Fibroblast of upper back skin (primary cell): ENCODE data around the gene SDC1.
"Not testable (repeated sequence)": the region's sequence is repeated elsewhere in the genome, so short reads cannot be mapped to it uniquely, and the experiment has no call there.

Experiments used
- DNase-seq: peaks from one replicate; pipeline ENCODE4 v3.0.0-alpha.2; 2013

Gene SDC1

GRCh38 chr2:20224716-20225293 lies at the start of gene SDC1:
Gene SDC1, minus strand, starts transcription at chr2:20225130. Its CDS starts 263 bp downstream, at chr2:20224867.
- peak; percentile 51 for DNase-seq

DNA sequence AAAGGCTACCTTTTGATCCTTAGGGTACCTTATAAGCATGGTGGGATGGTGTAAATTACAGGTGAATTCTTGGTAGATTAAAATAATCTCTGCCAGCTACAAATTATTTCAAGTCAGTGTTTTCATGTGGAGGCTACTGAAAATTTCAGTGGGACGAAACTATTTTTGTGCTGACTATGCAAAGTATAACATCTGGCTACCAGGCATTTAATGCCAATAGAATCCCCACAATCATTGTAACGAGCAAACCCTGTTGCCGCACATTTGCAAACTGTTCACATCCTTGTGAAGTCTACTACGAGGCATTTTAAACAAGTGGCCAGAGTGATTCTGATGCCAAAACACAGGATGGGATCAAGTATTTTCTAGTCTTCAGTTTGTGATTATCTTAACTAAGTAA lies 48.1 kb upstream of the SDC1 start:
- no peak for DNase-seq

DNA sequence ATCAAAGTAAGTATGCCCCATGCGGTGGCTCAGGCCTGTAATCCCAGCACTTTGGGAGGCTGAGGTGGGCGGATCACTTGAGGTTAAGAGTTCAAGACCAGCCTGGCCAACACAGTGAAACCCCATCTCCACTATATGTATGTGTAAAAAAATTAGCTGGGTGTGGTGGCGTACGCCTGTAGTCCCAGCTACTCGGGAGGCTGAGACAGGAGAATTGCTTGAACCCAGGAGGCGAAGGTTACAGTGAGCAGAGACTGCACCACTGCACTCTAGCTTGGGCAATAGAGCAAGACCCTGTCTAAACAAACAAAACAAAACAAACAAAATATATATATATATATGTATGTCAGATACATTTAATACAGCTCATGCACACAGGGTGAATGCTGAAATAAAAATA lies 43.4 kb upstream of the SDC1 start:
- DNase-seq: not testable (repeated sequence)

GRCh38 chr2:20267529-20267928 lies 42.6 kb upstream of the SDC1 start:
- no peak for DNase-seq

GRCh38 chr2:20264629-20265028 lies 39.7 kb upstream of the SDC1 start:
- no peak for DNase-seq

GRCh38 chr2:20257411-20257810 lies 32.5 kb upstream of the SDC1 start:
- no peak for DNase-seq

- DNase-seq: no peak
Observed at GRCh38 chr2:20254731-20255130, 29.8 kb upstream of the SDC1 start.

- no peak for DNase-seq
Observed at GRCh38 chr2:20250436-20250835, 25.5 kb upstream of the SDC1 start.

DNA sequence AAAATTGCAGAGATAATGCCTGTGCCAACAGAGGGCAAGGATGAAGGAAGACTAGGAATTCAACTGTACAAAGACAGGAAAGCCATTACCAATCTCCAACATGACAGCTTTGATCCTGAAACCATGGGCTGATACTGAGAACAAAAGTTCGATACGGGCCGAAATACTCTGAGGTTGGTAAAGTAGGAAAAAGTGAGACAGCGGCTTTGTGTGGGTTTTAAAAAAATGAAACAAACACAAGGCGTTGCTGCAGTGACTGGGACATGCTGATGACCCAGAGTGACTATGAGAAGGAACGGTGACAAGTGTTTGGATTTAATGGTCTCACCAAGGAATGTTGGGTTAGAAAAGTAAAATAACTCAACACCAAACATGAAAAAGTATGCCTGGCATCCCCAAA lies 24.2 kb upstream of the SDC1 start:
- no peak for DNase-seq

DNA sequence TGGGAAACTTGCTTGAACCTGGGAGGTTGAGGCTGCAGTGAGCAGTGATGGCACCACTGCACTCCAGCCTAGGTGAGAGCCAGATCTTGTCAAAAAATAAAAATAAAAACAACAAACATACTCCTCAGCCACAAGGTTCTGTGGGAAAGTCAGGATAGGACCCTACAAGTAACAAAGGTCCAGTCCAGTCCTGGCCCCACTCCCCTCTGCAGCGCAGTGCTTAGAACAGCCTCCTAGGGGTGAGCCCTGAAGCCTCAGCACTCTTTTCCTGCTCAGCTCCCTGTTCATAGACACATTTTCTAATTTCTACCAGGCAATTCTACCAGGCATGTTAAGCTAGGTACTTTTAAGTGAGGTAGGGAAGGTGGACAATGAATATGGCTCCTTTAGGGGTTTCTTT lies 22.2 kb upstream of the SDC1 start:
- no peak for DNase-seq

DNA sequence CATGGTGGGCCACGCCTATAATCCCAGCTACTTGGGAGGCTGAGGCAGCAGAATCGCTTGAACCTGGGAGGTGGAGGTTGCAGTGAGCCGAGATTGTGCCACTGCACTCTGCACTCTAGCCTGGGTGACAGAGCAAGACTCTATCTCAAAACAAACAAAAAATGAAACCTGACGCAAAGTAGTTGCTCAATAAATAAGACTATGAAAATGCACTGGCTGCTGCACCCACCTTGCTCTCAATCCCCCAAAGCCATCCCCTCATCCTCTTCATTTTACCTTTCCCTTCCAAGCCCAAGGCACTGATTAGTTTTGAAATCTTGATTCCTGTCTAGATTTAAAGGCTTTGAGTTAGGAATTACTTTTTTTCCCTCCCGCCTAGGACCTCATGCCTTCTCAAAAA lies 18.7 kb upstream of the SDC1 start:
- DNase-seq: not testable (repeated sequence)

DNA sequence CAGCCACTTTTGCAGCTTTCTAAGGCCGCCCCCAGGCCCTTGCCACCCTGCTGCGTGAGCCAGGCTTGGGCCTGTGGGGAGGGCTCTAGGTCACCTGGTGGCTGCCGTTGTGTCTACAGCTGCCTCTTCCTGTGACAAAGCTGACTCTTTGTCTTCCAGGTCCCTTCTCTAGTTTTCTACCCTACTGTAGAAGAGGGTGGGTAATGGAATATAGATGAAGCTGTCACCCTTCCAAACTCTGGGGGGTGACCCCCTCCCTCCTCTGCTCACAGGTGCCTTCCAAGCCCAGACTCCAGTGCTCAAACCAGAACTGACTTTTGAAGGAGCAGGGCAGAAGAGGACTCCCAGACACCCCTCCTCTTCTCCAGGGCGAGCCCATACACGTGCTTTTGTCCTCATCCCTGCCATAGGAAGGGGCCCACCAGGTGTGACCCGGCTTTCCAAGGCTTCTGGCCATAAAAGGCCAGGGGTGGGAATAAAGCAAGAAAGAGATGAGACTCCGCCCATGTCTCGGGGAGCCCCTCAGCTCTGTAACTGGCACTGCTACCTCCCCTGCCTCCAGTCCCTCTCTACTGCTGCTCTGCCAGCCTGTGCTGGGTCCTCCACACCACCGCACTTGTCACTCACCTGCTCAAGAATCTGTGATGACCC lies 17.9 kb upstream of the SDC1 start:
- DNase-seq: no peak

GRCh38 chr2:20241973-20242726 lies 17.2 kb upstream of the SDC1 start:
- no peak for DNase-seq

- DNase-seq: not testable (repeated sequence)
Observed at GRCh38 chr2:20240291-20240690, 15.4 kb upstream of the SDC1 start.

GRCh38 chr2:20236496-20236895 lies 11.6 kb upstream of the SDC1 start:
- DNase-seq: no peak

- DNase-seq: no peak
Observed at GRCh38 chr2:20235655-20236305, 10.8 kb upstream of the SDC1 start.

DNA sequence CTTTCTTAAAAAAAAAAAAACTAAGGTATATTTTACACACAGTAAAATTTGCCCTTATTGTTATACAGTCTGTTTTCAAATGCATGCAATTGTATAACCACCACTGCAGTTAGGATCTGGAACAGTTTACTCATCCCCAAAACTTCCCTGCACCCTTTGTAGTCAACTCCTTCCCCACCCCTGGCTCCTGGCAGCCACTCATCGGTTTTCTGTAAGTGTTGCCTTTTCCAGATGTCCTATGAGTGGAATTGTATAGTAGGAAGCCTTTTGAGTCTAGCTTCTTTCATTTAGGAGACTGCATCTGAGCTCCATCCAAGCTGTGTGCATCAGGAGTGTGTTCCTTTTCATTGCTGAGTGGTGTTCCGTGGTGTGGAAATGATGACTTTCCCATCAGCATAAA lies 9.7 kb upstream of the SDC1 start:
- DNase-seq: not testable (repeated sequence)

DNA sequence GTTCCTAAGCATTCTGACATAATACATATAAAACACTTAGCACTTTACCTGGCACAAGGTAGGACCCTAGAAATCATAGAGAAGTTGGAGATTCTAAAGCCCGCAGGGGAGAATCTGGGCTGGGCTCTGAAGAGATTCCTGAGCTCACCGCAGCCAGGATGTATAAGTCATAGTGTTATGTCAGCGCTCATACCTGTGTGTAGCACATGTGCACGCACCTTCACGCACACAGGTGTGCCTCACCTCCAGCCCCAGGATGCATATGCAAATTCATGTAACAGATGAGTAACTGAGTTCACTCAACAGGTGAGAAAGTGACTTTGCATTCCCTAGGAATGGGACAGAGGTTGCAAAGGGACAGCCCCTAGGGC lies 7.9 kb upstream of the SDC1 start:
- no peak for DNase-seq

GRCh38 chr2:20231598-20232026 lies 6.7 kb upstream of the SDC1 start:
- peak; percentile 65 for DNase-seq

DNA sequence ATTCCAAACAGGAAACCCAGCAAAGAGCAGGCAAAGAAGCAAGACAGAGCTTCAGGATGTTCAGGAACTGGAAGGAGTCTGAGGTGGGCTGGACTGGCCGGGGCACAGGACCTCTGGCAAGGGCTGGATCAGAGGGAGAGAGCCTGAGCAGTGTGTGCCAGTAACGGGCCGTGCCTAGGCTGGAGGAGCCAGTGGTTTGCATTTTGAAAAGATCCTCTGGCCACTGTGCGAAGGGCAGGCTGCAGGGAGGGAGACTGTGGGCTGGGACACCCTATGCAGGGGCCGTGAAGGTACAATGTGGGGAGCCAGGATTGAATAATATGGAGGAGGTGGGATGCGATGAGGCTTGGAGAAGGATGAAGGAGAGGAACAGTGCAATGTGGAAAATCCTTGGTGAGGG lies 6.2 kb upstream of the SDC1 start:
- no peak for DNase-seq

GRCh38 chr2:20230114-20230425 lies 5.1 kb upstream of the SDC1 start:
- DNase-seq: no peak

GRCh38 chr2:20229322-20230113 lies 4.6 kb upstream of the SDC1 start:
- peak; percentile 82 for DNase-seq

GRCh38 chr2:20227894-20228505 lies 3.1 kb upstream of the SDC1 start:
- DNase-seq: no peak
